Smooth muscle cell (in vitro differentiated cells): Measurements from ENCODE around the gene OR51G1. TPM values are rescaled to one million over a fixed set of nuclear protein-coding genes. Genes with fewer than 3 reads are reported as not detected.

Source experiments
- DNase-seq: peaks from one replicate; lab custom pipeline; 2025; ENCODE audit not compliant: unreplicated experiment; lab: John Stamatoyannopoulos, UW
- H2AFZ ChIP-seq: fragments of 200-600 bp; sonication (generic); 2 replicates; pipeline ENCODE4 v1.6.0; 2016; ENCODE audit warnings: antibody characterized with exemption, low read depth, mild to moderate bottlenecking
- H3F3A ChIP-seq: fragments of 200-600 bp; sonication (generic); 2 replicates; pipeline ENCODE4 v1.6.0; 2017; ENCODE audit warnings: antibody characterized with exemption, low read depth
- H3K27ac ChIP-seq: fragments of 200-600 bp; sonication (generic); 2 replicates; pipeline ENCODE4 v1.5.1; 2016; ENCODE audit warnings: low read depth, mild to moderate bottlenecking
- H3K27me3 ChIP-seq: fragments of 200-600 bp; sonication (generic); 2 replicates; pipeline ENCODE4 v1.6.1; 2016; ENCODE audit warnings: low read depth, mild to moderate bottlenecking
- H3K36me3 ChIP-seq: fragments of 200-600 bp; sonication (generic); 2 replicates; pipeline ENCODE4 v1.5.1; 2016; ENCODE audit warnings: low read depth
- H3K4me1 ChIP-seq: fragments of 200-600 bp; sonication (generic); 2 replicates; pipeline ENCODE4 v1.5.1; 2016; ENCODE audit warnings: low read depth
- H3K4me2 ChIP-seq: fragments of 200-600 bp; sonication (generic); 2 replicates; pipeline ENCODE4 v1.6.0; 2016; ENCODE audit warnings: mild to moderate bottlenecking
- H3K4me3 ChIP-seq: fragments of 200-600 bp; sonication (generic); 2 replicates; pipeline ENCODE4 v1.5.1; 2016; ENCODE audit warnings: mild to moderate bottlenecking
- H3K79me2 ChIP-seq: fragments of 200-600 bp; sonication (generic); 2 replicates; pipeline ENCODE4 v1.6.0; 2016; ENCODE audit warnings: low read depth, mild to moderate bottlenecking
- H3K9ac ChIP-seq: fragments of 200-600 bp; sonication (generic); 2 replicates; pipeline ENCODE4 v1.6.0; 2016; ENCODE audit warnings: low read depth
- H3K9me3 ChIP-seq: fragments of 200-600 bp; sonication (generic); replicated peaks from 2 replicates; pipeline ENCODE4 v1.5.1; 2016; ENCODE audit warnings: low read depth
- H4K20me1 ChIP-seq: fragments of 200-600 bp; sonication (generic); 2 replicates; pipeline ENCODE4 v1.6.0; 2016; ENCODE audit warnings: low read depth
- CTCF ChIP-seq: fragments of 200-600 bp; sonication (generic); IDR thresholded peaks from 2 replicates; pipeline ENCODE4 v1.5.1; 2017; ENCODE audit warnings: borderline replicate concordance, mild to moderate bottlenecking, antibody characterized with exemption; ENCODE audit not compliant: insufficient read depth, poor library complexity, severe bottlenecking
- WGBS: methylation state at CpG from one replicate; pipeline ENCODE4 v1.1.7; 2016; ENCODE audit warnings: low lambda C conversion rate; 5-methylcytosine and 5-hydroxymethylcytosine counted together
- polyA plus RNA-seq: library from polyadenylated mRNA; unstranded; fragments of >200 nt; fragmentation: Nextera tagmentation; extraction: Ambion mirVana; gene quantifications from 2 replicates; pipeline ENCODE4 v1.2.1, GENCODE V29; 2016
- total RNA-seq: library from RNA; depleted of rRNA; stranded (reverse); fragments of >200 nt; gene quantifications from 2 replicates; pipeline ENCODE4 v1.2.3, GENCODE V29; 2014

OR51G1 gene
- total and polyA plus RNA-seq, 2 experiments from 2014 or later: not detected

- H3F3A ChIP-seq: no peaks in the 10 kb centered on the region
- no peaks in the 10 kb centered on the region for H4K20me1 ChIP-seq
- H3K9ac ChIP-seq: no peak overlapping the region
- no peak overlapping the region for H3K4me3 ChIP-seq
- no peaks in the 10 kb centered on the region for H3K36me3 ChIP-seq
- no peak overlapping the region for H2AFZ ChIP-seq
- WGBS: 96% methylated on average over 2 of the region's 2 CpGs
- H3K9me3 ChIP-seq: no peaks in the 10 kb centered on the region
- H3K79me2 ChIP-seq: no peaks in the 10 kb centered on the region
- no peak overlapping the region for H3K27ac ChIP-seq
- TF ChIP-seq CTCF: no peak
- H3K4me2 ChIP-seq: no peak overlapping the region
- H3K4me1 ChIP-seq: no peaks in the 10 kb centered on the region
- no peaks in the 10 kb centered on the region for H3K27me3 ChIP-seq
- DNase-seq: no peak
These were observed 33.9 kb downstream of the OR51G1 start for GRCh38 chr11:4890279-4890678.

DNA sequence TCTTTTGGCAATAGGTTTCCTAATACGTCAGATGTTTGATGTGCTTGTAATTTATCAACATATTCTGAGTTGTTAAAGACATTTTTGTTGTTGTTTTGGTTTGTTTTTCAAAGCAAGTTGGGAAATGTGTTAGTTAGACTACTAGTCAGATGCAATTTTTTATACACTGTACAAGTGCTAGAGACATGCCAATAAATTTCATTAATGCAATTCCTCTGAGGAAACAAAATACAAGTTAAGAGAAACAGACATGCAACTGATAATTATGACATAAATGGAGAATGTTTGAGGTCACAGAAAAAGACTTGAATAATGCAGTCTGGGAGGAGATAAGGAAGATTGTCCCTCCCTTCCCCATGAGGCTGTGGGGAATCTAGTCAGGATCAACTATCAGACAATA is 36.5 kb downstream of the OR51G1 start:
- 0% methylated on average over 1 of the region's 1 CpG for WGBS
- DNase-seq: no peak
- TF ChIP-seq CTCF: no peak

DNA sequence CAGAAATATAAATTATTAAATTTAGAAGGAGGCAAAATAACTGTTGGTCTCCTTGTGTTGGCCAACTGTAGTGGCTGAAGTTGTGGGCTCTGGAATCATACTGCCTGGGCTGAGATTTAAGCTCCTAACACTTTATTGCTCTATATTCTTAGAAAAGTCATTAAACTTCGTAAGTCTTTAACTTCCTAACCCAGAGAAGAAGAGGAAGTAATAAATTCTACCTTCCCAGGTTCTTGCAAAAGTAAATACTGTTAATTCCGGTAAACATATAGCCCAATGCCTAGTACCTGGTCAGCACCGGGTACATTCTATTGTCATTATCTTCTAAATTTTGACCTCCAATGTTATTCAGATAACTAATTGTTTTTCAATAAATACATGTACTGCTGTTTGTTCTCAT is 38.0 kb downstream of the OR51G1 start:
- no peak for TF ChIP-seq CTCF
- Histone ChIP-seq H3K9me3 (no peaks in the 10 kb centered on the region), H3K4me2 (no peak overlapping the region), H3K36me3 (no peaks in the 10 kb centered on the region), H3K27me3 (no peaks in the 10 kb centered on the region), H3K79me2 (no peaks in the 10 kb centered on the region), H3K27ac (no peak overlapping the region), H3K4me3 (no peak overlapping the region), H3K9ac (no peak overlapping the region), H2AFZ (no peak overlapping the region), H3K4me1 (no peaks in the 10 kb centered on the region), H4K20me1 (no peaks in the 10 kb centered on the region), H3F3A (no peaks in the 10 kb centered on the region)
- no peak for DNase-seq
- WGBS: 73% methylated on average over 3 of the region's 3 CpGs

More for the DNA sequence above, 36.5 kb downstream of the OR51G1 start:
- Histone ChIP-seq H3K27me3 (no peaks in the 10 kb centered on the region), H3K79me2 (no peaks in the 10 kb centered on the region), H3F3A (no peaks in the 10 kb centered on the region), H3K9ac (no peak overlapping the region), H3K4me2 (no peak overlapping the region), H4K20me1 (no peaks in the 10 kb centered on the region), H3K27ac (no peak overlapping the region), H2AFZ (peak overlapping the region; percentile 8), H3K4me1 (no peaks in the 10 kb centered on the region), H3K4me3 (no peak overlapping the region), H3K36me3 (no peaks in the 10 kb centered on the region), H3K9me3 (no peaks in the 10 kb centered on the region)

DNA sequence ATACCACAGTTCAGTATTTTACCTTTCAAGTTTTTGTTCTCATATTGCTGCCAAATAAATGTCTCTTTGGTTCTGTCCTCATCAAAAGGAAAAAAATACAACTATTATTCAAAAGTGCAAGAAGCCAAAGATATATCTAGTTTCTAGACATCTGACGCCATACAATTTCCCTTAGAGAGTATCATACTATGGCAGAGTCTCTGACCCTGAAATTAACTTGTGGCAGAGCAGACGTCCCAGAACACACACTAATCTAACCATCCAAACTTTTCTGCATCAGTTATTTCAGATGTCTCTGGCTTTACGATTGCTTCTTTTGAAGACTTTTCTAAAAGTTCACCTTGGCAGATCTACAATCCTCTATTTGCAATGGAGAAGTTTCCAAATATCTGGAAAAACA is 39.8 kb downstream of the OR51G1 start:
- Histone ChIP-seq H3K79me2 (no peaks in the 10 kb centered on the region), H3K27ac (no peak overlapping the region), H3K4me2 (no peak overlapping the region), H3K27me3 (no peaks in the 10 kb centered on the region), H3K9ac (no peak overlapping the region), H2AFZ (no peak overlapping the region), H3K36me3 (no peaks in the 10 kb centered on the region), H3F3A (no peaks in the 10 kb centered on the region), H3K4me3 (no peak overlapping the region), H3K9me3 (no peaks in the 10 kb centered on the region), H4K20me1 (no peaks in the 10 kb centered on the region), H3K4me1 (no peaks in the 10 kb centered on the region)
- no peak for TF ChIP-seq CTCF
- DNase-seq: no peak
- WGBS: 89% methylated on average over 3 of the region's 3 CpGs
